ENCODE measurements around the gene SPATA9. TPM values are rescaled to one million over a fixed set of nuclear protein-coding genes. Genes with fewer than 3 reads are reported as not detected.
A peak's percentile ranks its signal among the peaks of the same experiment; 100 is the strongest.

The SPATA9 gene
- total and polyA plus RNA-seq, 7 donors: 0.36 to 1.1 TPM; not detected in 5

- no peak for TF ChIP-seq POLR2A (IDR thresholded peaks at IDR 0.05)
- TF ChIP-seq, protein P1, sequence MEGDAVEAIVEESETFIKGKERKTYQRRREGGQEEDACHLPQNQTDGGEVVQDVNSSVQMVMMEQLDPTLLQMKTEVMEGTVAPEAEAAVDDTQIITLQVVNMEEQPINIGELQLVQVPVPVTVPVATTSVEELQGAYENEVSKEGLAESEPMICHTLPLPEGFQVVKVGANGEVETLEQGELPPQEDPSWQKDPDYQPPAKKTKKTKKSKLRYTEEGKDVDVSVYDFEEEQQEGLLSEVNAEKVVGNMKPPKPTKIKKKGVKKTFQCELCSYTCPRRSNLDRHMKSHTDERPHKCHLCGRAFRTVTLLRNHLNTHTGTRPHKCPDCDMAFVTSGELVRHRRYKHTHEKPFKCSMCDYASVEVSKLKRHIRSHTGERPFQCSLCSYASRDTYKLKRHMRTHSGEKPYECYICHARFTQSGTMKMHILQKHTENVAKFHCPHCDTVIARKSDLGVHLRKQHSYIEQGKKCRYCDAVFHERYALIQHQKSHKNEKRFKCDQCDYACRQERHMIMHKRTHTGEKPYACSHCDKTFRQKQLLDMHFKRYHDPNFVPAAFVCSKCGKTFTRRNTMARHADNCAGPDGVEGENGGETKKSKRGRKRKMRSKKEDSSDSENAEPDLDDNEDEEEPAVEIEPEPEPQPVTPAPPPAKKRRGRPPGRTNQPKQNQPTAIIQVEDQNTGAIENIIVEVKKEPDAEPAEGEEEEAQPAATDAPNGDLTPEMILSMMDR (IDR thresholded peaks at IDR 0.05): no peak
- no peak for TF ChIP-seq EP300 (IDR thresholded peaks at IDR 0.05)
- TF ChIP-seq POLR2AphosphoS5 (IDR thresholded peaks at IDR 0.05): no peak
- H3K9me3 ChIP-seq: no peaks in the 10 kb centered on the region
- no peaks in the 10 kb centered on the region for H3K27me3 ChIP-seq
- WGBS, 2 donors: 52 to 67% methylated on average over 3 of the region's 3 CpGs
- no peak overlapping the region for H3K4me3 ChIP-seq
- intact Hi-C loops (cut with DNase I): no loop called here
- H3K36me3 ChIP-seq: no peaks in the 10 kb centered on the region
- no peak for DNase-seq
- peak overlapping the region; percentile 9 to 44 (median 22) for H3K27ac ChIP-seq
- H3K4me1 ChIP-seq: peaks cover 0 to 47% (median 20%) of the 10 kb centered on the region in 4 donors
These were observed 37.4 kb upstream of the SPATA9 start for GRCh38 chr5:95720094-95720786.

GRCh38 chr5:95718738-95719137 is 35.9 kb upstream of the SPATA9 start:
- TF ChIP-seq, protein P1 (IDR thresholded peaks at IDR 0.05): no peak
- TF ChIP-seq POLR2AphosphoS5 (IDR thresholded peaks at IDR 0.05) (no peak), EP300 (IDR thresholded peaks at IDR 0.05) (no peak), POLR2A (IDR thresholded peaks at IDR 0.05) (no peak)
- no peak overlapping the region for H3K27ac ChIP-seq
- peaks cover 0 to 32% (median 13%) of the 10 kb centered on the region in 4 donors for H3K4me1 ChIP-seq
- 85 to 95% methylated on average over 2 of the region's 2 CpGs for WGBS, 2 donors
- no peaks in the 10 kb centered on the region for H3K9me3 ChIP-seq
- H3K36me3 ChIP-seq: no peaks in the 10 kb centered on the region
- no peak for DNase-seq
- H3K27me3 ChIP-seq: no peaks in the 10 kb centered on the region
- no peak overlapping the region for H3K4me3 ChIP-seq
- intact Hi-C loops (cut with DNase I): no loop called here

DNA sequence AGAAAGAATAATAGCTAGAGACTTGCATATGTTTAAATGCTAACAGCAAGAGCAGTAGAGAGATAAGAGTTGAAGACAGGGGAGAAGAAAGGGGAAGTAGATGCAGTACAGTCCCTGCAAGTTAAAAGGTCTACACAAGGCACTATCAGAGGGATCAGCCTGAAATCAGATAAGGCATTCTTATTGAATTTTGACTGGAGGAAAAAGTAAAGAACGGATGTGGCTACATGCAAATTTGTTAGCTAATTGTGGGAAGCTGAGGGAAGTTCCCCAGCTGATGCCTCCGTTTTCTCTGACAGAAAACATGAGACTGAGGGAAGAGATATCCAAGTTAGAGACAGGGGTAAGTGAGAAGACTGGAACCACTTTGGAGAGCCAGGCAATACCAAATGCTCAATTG is 35.4 kb upstream of the SPATA9 start:
- peaks cover 0 to 26% (median 10%) of the 10 kb centered on the region in 4 donors for H3K4me1 ChIP-seq
- H3K9me3 ChIP-seq: no peaks in the 10 kb centered on the region
- 18 to 27% methylated on average over 2 of the region's 2 CpGs for WGBS, 2 donors
- intact Hi-C loops (cut with DNase I): no loop called here
- H3K27me3 ChIP-seq: no peaks in the 10 kb centered on the region
- H3K36me3 ChIP-seq: no peaks in the 10 kb centered on the region
- no peak overlapping the region for H3K4me3 ChIP-seq
- H3K27ac ChIP-seq: no peak overlapping the region
- no peak for TF ChIP-seq POLR2A (IDR thresholded peaks at IDR 0.05)
- no peak for TF ChIP-seq POLR2AphosphoS5 (IDR thresholded peaks at IDR 0.05)
- TF ChIP-seq, protein P1 (IDR thresholded peaks at IDR 0.05): no peak
- TF ChIP-seq EP300 (IDR thresholded peaks at IDR 0.05): no peak
- no peak for DNase-seq

- no peak overlapping the region for H3K27ac ChIP-seq
- no peak overlapping the region for H3K4me3 ChIP-seq
- H3K36me3 ChIP-seq: no peaks in the 10 kb centered on the region
- intact Hi-C loops (cut with DNase I): no loop called here
- DNase-seq: no peak
- no peak for TF ChIP-seq POLR2A (IDR thresholded peaks at IDR 0.05)
- no peak for TF ChIP-seq EP300 (IDR thresholded peaks at IDR 0.05)
- no peak for TF ChIP-seq POLR2AphosphoS5 (IDR thresholded peaks at IDR 0.05)
- TF ChIP-seq, protein P1 (IDR thresholded peaks at IDR 0.05): no peak
- H3K27me3 ChIP-seq: no peaks in the 10 kb centered on the region
- 28 to 75% methylated on average over 2 of the region's 2 CpGs for WGBS, 2 donors
- no peaks in the 10 kb centered on the region for H3K9me3 ChIP-seq
- peaks cover 0 to 22% (median 10%) of the 10 kb centered on the region in 4 donors for H3K4me1 ChIP-seq
These were observed 34.6 kb upstream of the SPATA9 start for GRCh38 chr5:95717439-95717838.

Measured in sigmoid colon (tissue), 7 donors.